ENCODE results near the gene EWSR1. TPM values are rescaled to one million over a fixed set of nuclear protein-coding genes. Genes with fewer than 3 reads are reported as not detected.

The EWSR1 gene
- total RNA-seq, 6 experiments from 2014 or later = 200 to 291 (median 270) TPM

DNA sequence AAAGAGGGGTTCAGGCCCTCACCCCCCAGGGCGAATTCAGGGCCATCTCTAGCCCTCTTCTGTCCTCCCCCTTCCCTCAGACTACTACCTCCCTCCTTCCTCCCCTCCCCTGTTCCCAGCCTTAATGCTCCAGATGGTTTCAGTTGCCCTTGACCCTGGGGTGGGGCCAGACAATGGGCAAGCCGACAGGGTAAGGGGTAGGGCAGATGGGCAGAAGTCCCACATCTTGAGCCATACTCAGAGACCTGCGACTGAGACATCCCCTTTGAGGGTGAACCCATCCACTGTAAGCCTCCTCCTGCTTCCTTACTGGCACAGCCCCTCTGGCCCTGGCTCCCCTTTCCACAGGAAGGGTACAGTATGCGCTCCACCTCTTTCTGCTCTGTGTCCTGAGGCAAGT, 2.1 kb upstream of the EWSR1 start:
- no peak for DNase-seq
- H3K9me3 Mint-ChIP-seq = no peaks in the 10 kb centered on the region
- peak overlapping the region; percentile 99 for H3K27ac Mint-ChIP-seq
- peak overlapping the region; percentile 95 for H3K4me3 Mint-ChIP-seq
- H3K36me3 Mint-ChIP-seq (ENCODE audit: low read depth) = peaks cover 32% of the 10 kb centered on the region
- peaks cover 4% of the 10 kb centered on the region for H3K27me3 Mint-ChIP-seq (ENCODE audit: insufficient read depth)
- H3K4me1 Mint-ChIP-seq (ENCODE audit: low read depth) = peaks cover 32% of the 10 kb centered on the region
- TF ChIP-seq, protein P1, sequence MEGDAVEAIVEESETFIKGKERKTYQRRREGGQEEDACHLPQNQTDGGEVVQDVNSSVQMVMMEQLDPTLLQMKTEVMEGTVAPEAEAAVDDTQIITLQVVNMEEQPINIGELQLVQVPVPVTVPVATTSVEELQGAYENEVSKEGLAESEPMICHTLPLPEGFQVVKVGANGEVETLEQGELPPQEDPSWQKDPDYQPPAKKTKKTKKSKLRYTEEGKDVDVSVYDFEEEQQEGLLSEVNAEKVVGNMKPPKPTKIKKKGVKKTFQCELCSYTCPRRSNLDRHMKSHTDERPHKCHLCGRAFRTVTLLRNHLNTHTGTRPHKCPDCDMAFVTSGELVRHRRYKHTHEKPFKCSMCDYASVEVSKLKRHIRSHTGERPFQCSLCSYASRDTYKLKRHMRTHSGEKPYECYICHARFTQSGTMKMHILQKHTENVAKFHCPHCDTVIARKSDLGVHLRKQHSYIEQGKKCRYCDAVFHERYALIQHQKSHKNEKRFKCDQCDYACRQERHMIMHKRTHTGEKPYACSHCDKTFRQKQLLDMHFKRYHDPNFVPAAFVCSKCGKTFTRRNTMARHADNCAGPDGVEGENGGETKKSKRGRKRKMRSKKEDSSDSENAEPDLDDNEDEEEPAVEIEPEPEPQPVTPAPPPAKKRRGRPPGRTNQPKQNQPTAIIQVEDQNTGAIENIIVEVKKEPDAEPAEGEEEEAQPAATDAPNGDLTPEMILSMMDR (IDR thresholded peaks at IDR 0.05) = no peak

DNA sequence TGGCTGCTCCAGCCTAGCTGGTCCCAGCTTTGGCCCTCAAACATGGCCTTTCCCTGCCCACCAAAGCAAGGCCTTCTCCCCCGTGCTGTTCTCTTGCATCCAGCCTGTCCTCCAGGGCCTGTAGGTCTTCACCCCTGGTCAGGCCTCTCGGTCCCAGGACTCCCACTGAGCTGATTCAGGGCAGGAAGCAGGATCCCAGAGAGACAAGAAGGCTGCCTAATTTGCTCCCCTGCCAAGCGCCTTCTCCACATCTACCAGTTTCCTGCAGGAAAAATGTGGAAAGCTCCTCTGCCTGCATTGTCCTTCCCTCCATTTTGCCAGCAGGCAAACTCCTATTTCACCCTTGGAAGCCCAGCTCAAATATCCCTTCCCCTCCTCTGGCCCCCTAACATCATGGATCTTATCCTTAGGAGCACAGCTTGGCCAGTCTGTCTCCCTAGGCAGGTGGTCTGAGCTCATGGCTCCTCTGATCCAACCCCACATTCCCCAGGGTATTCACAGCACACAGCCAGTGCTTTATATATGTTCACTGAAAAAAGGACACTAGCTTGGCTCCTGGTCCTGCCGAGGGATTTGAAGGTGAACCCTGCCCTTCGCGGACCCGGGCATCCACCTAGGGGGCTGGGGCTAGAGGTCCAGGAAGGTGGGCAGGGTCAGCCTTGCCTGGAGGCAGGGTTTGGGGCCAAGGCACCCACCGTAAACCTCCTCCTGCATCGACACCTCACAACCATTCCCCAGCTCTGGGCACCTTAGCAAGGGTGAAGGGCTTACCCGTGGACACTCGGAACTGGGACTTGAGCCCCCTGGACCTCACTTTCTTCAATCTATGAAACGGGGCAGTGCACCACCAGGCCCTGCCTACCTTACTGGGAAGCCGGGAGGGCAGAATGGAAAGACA, 1.3 kb upstream of the EWSR1 start:
- Mint-ChIP-seq H3K27ac (peak overlapping the region; percentile 99), H3K9me3 (no peaks in the 10 kb centered on the region), H3K36me3 (ENCODE audit: low read depth) (peaks cover 37% of the 10 kb centered on the region), H3K27me3 (ENCODE audit: insufficient read depth) (peaks cover 4% of the 10 kb centered on the region), H3K4me1 (ENCODE audit: low read depth) (peaks cover 40% of the 10 kb centered on the region), H3K4me3 (peak overlapping the region; percentile 95)
- TF ChIP-seq, protein P1 (IDR thresholded peaks at IDR 0.05) = no peak
- DNase-seq = no peak

DNA sequence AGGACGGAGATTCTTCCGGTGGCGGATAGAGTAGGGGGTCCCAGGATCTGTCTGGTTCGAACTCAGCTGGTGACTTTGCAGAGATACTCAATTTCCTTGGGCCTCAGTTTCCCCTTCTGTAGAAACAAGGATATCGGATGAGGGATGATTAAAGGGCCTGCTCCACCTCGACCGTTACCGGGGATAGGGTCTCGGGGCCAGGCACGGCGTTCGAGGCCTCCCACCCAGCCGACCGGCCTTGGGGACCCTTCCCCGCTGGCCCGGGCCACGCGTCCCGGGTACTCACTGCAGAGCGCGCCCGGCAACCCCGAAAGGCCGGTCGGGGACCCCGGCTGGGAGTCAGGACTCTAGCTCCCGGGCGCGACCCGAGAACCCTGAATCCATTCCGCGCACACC, 608 bp upstream of the EWSR1 start:
- no peaks in the 10 kb centered on the region for H3K9me3 Mint-ChIP-seq
- H3K27me3 Mint-ChIP-seq (ENCODE audit: insufficient read depth) = peaks cover 4% of the 10 kb centered on the region
- H3K36me3 Mint-ChIP-seq (ENCODE audit: low read depth) = peaks cover 43% of the 10 kb centered on the region
- TF ChIP-seq, protein P1 (IDR thresholded peaks at IDR 0.05) = no peak; the same call in 1 of the 2 replicates
- H3K4me3 Mint-ChIP-seq = peak overlapping the region; percentile 95
- peaks cover 47% of the 10 kb centered on the region for H3K4me1 Mint-ChIP-seq (ENCODE audit: low read depth)
- no peak for DNase-seq
- H3K27ac Mint-ChIP-seq = peak overlapping the region; percentile 99

DNA sequence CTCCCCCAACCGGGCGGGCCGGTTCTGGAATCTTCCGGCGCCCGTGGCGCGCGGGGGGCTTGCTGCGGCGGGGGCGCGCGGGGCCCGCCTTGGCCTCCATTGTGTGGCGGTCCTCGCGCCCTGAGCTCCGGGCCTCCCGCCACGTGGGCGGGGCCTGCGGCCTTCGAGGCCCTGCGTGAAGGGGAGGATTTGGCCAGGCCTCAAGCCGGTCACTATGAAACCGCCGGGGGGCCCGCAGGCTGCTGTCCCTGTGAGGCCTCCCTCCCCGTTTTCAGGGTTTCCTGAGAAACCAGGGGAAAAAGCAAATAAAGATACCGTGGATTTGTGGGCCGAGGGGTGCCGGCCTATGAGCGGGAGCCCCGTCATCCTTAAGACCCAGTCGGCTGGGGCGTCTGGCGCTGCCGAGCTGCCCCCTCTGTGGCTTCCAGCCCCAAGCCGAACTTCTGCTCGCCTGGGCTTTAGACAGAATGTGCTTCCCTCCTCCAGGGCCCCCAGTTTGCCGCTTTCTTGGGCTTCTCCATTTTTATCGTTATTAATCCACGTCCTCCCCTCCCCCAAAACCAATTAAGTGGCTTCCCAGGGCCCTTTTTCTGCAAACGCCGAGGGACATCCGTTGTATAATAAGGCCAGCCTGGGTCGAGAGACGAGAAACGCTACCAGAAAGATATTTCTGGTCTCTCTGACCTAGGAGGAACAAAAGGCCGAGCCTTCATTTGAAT, 602 bp downstream of the EWSR1 start:
- Mint-ChIP-seq H3K27me3 (ENCODE audit: insufficient read depth) (peaks cover 4% of the 10 kb centered on the region), H3K4me1 (ENCODE audit: low read depth) (peaks cover 59% of the 10 kb centered on the region), H3K27ac (peak overlapping the region; percentile 99), H3K36me3 (ENCODE audit: low read depth) (peaks cover 56% of the 10 kb centered on the region), H3K9me3 (no peaks in the 10 kb centered on the region), H3K4me3 (peak overlapping the region; percentile 95)
- DNase-seq = peak; percentile 56
- TF ChIP-seq, protein P1 (IDR thresholded peaks at IDR 0.05) = no peak

DNA sequence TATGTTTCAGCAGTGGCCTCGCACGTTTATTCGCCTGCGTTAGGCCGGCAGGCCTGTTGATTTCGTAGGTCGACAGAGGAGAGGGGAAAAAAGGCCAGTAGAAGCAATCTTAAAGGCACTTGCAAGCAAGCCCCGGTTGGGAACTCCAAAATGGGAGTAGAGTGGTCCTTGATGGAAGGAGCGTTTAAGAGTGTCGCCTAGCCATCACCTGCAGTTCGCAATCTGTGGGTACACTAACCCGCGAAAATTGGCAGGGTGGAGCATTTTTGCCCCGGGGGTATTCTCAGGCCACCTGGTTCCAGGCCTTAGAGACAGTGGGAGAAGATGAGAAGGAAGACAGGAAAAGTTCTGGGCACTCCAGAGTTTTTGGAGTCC, 1.1 kb downstream of the EWSR1 start:
- peak overlapping the region; percentile 99 for H3K27ac Mint-ChIP-seq
- peak overlapping the region; percentile 95 for H3K4me3 Mint-ChIP-seq
- TF ChIP-seq, protein P1 (IDR thresholded peaks at IDR 0.05) = no peak
- H3K36me3 Mint-ChIP-seq (ENCODE audit: low read depth) = peaks cover 61% of the 10 kb centered on the region
- no peak for DNase-seq
- peaks cover 64% of the 10 kb centered on the region for H3K4me1 Mint-ChIP-seq (ENCODE audit: low read depth)
- peaks cover 4% of the 10 kb centered on the region for H3K27me3 Mint-ChIP-seq (ENCODE audit: insufficient read depth)
- no peaks in the 10 kb centered on the region for H3K9me3 Mint-ChIP-seq
